CD14-positive monocyte (primary cell): ENCODE measurements around the gene HMGB1. TPM values are rescaled to one million over a fixed set of nuclear protein-coding genes. Genes with fewer than 3 reads are reported as not detected.
"Not testable (repeated sequence)": the region's sequence is repeated elsewhere in the genome, so short reads cannot be mapped to it uniquely, and the experiment has no call there.

ENCODE experiments used
- DNase-seq, 3 donors: peaks; one replicate each; pipeline ENCODE4 v3.0.0-alpha.2; 2011 to 2022
- H2AFZ ChIP-seq: 2 replicates; pipeline ENCODE4 v1.6.0; 2012; ENCODE audit warnings: mild to moderate bottlenecking, low read depth, low read length, inconsistent platforms; ENCODE audit not compliant: insufficient read depth, poor library complexity, severe bottlenecking
- H3K27ac ChIP-seq, 2 donors: 1 replicate in 1 of 2; 2 replicates in 1 of 2; pipeline ENCODE4 v1.5.1; 2012 to 2013; ENCODE audit warnings: low read length in 2 of 2, control low read depth in 1 of 2, inconsistent platforms in 1 of 2, low read depth in 1 of 2, mild to moderate bottlenecking in 1 of 2
- H3K27me3 ChIP-seq, 2 donors: one replicate each; pipeline versions ENCODE4 v1.6.0 to v1.6.1; 2011 to 2013; ENCODE audit warnings: low read length in 2 of 2; ENCODE audit not compliant: control insufficient read depth in 2 of 2, insufficient read depth in 2 of 2
- H3K36me3 ChIP-seq, 2 donors: replicated peaks in 1 of 2; 1 replicate in 1 of 2; 2 replicates in 1 of 2; pipeline versions ENCODE4 v1.5.1 to v1.6.1; 2012 to 2013; ENCODE audit warnings: low read length in 2 of 2, control low read depth in 1 of 2, inconsistent platforms in 1 of 2, mild to moderate bottlenecking in 1 of 2; ENCODE audit not compliant: insufficient read depth in 2 of 2, control insufficient read depth in 1 of 2
- H3K4me1 ChIP-seq, 2 donors: 1 replicate in 1 of 2; 2 replicates in 1 of 2; pipeline versions ENCODE4 v1.5.1 to v1.6.1; 2012 to 2013; ENCODE audit warnings: low read length in 2 of 2, control low read depth in 1 of 2, inconsistent platforms in 1 of 2, mild to moderate bottlenecking in 1 of 2, moderate library complexity in 1 of 2; ENCODE audit not compliant: insufficient read depth in 2 of 2, control insufficient read depth in 1 of 2
- H3K4me2 ChIP-seq: replicated peaks from 2 replicates; pipeline ENCODE3; 2012; ENCODE audit warnings: low read length, moderate library complexity, mild to moderate bottlenecking; ENCODE audit not compliant: poor library complexity, severe bottlenecking; ENCODE audit errors: extremely low read depth
- H3K4me3 ChIP-seq, 3 experiments: fragments of 200-600 bp in 1 of 3; sonication (generic) in 1 of 3; replicated peaks in 1 of 3; 1 replicate in 2 of 3; 2 replicates in 1 of 3; pipeline ENCODE4 v1.5.1; 2011 to 2013; ENCODE audit warnings: low read length in 3 of 3, mild to moderate bottlenecking in 3 of 3, control low read depth in 2 of 3, low read depth in 2 of 3, inconsistent platforms in 1 of 3, moderate library complexity in 1 of 3
- H3K79me2 ChIP-seq: 2 replicates; pipeline ENCODE4 v1.6.0; 2012; ENCODE audit warnings: mild to moderate bottlenecking, control low read depth, inconsistent platforms, low read length, moderate library complexity; ENCODE audit not compliant: insufficient read depth
- H3K9ac ChIP-seq: 2 replicates; pipeline ENCODE4 v1.6.0; 2017; ENCODE audit warnings: low read length, mild to moderate bottlenecking; ENCODE audit not compliant: insufficient read depth, poor library complexity, severe bottlenecking
- H3K9me3 ChIP-seq, 2 donors: replicated peaks in 1 of 2; 1 replicate in 1 of 2; 2 replicates in 1 of 2; pipeline versions ENCODE4 v1.5.1 to v1.6.1; 2012 to 2013; ENCODE audit warnings: low read length in 2 of 2, control low read depth in 1 of 2; ENCODE audit not compliant: control insufficient read depth in 1 of 2, insufficient read depth in 1 of 2
- H4K20me1 ChIP-seq: 2 replicates; pipeline ENCODE4 v1.6.0; 2012; ENCODE audit warnings: mild to moderate bottlenecking, low read length, control low read depth, moderate library complexity; ENCODE audit not compliant: insufficient read depth
- H3K27ac Mint-ChIP-seq, 7 donors: one replicate each; pipeline ENCODE4 v1.8.0; 2020; ENCODE audit warnings: mild to moderate bottlenecking in 7 of 7, mixed read lengths in 7 of 7, moderate library complexity in 6 of 7, inconsistent platforms in 2 of 7
- H3K27me3 Mint-ChIP-seq, 3 donors: one replicate each; pipeline ENCODE4 v1.8.0; 2021 to 2022; ENCODE audit warnings: low read depth in 3 of 3, mild to moderate bottlenecking in 3 of 3, mixed read lengths in 3 of 3, moderate library complexity in 3 of 3, inconsistent platforms in 1 of 3
- H3K36me3 Mint-ChIP-seq, 2 donors: one replicate each; pipeline ENCODE4 v1.8.0; 2020; ENCODE audit warnings: mixed read lengths in 2 of 2, inconsistent platforms in 1 of 2, mild to moderate bottlenecking in 1 of 2
- H3K4me1 Mint-ChIP-seq: one replicate; pipeline ENCODE4 v1.8.0; 2020; ENCODE audit warnings: mild to moderate bottlenecking, mixed read lengths
- H3K4me3 Mint-ChIP-seq, 2 donors: one replicate each; pipeline ENCODE4 v1.8.0; 2020; ENCODE audit warnings: mild to moderate bottlenecking in 2 of 2, mixed read lengths in 2 of 2, moderate library complexity in 1 of 2
- H3K9me3 Mint-ChIP-seq, 7 donors: one replicate each; pipeline ENCODE4 v1.8.0; 2020 to 2022; ENCODE audit warnings: mixed read lengths in 7 of 7, mild to moderate bottlenecking in 6 of 7, moderate library complexity in 6 of 7, inconsistent platforms in 2 of 7
- CTCF ChIP-seq: fragments of 200-600 bp; IDR thresholded peaks from one replicate; pipeline ENCODE4 v1.8.0; 2022; ENCODE audit warnings: antibody characterized with exemption, mild to moderate bottlenecking
- WGBS: methylation state at CpG from one replicate; pipeline ENCODE4 v1.1.5; 2013; ENCODE audit warnings: missing lambda C conversion rate; ENCODE audit not compliant: insufficient coverage; 5-methylcytosine and 5-hydroxymethylcytosine counted together
- intact Hi-C, 2 donors: fragments of 100-400 bp; cut with micrococcal nuclease; formaldehyde crosslinking; loops; one replicate each; pipeline versions ENCODE4 v1.15.0 to v1.15.1; 2023
- polyA plus RNA-seq, 3 donors: library from polyadenylated mRNA; depleted of rRNA in 1 of 3; unstranded in 2 of 3; stranded (reverse) in 1 of 3; fragments of 300-500 nt in 2 of 3; fragments of >200 nt in 1 of 3; fragmentation: Illumina TruSeq in 2 of 3; gene quantifications; 1 replicate in 2 of 3; 2 replicates in 1 of 3; pipeline ENCODE4 v1.2.3, GENCODE V29; 2012 to 2021

Gene HMGB1
- polyA plus RNA-seq, 3 donors = 132 to 489 (median 430) TPM

- Histone ChIP-seq H3K27ac (peak overlapping the region; percentile 91 to 92), H3K79me2 (peaks cover 39% of the 10 kb centered on the region), H4K20me1 (peaks cover 12% of the 10 kb centered on the region), H3K4me3 (peak overlapping the region; percentile 59 to 88 (median 64)), H3K36me3 (peaks cover 19 to 29% of the 10 kb centered on the region in 2 donors), H2AFZ (peak overlapping the region; percentile 75), H3K4me2 (peak overlapping the region; percentile 79), H3K9ac (peak overlapping the region; percentile 91), H3K27me3 (no peaks in the 10 kb centered on the region), H3K4me1 (peaks cover 26 to 36% of the 10 kb centered on the region in 2 donors), H3K9me3 (no peaks in the 10 kb centered on the region)
- DNase-seq = peak; percentile 24 to 51 (median 39)
- Mint-ChIP-seq H3K9me3 (no peaks in the 10 kb centered on the region), H3K27me3 (peaks cover 0 to 2% (median 0%) of the 10 kb centered on the region in 3 donors), H3K4me3 (peak overlapping the region; percentile 89 to 91), H3K27ac (peak overlapping the region; percentile 94 to 97 (median 95)), H3K4me1 (peaks cover 33% of the 10 kb centered on the region), H3K36me3 (peaks cover 16 to 22% of the 10 kb centered on the region in 2 donors)
- intact Hi-C loops = loop anchor here in 1 of 2 donors (2.0 to 10.0 kb wide), 5 partner anchors 42 to 343 kb away; partner anchors contain the start of genes KATNAL1, UBE2L5 and USPL1
- no peak for TF ChIP-seq CTCF
- WGBS = under 1% methylated on average over 32 of the region's 32 CpGs
These were observed 1.8 kb downstream of the HMGB1 start for GRCh38 chr13:30463787-30464495.

DNA sequence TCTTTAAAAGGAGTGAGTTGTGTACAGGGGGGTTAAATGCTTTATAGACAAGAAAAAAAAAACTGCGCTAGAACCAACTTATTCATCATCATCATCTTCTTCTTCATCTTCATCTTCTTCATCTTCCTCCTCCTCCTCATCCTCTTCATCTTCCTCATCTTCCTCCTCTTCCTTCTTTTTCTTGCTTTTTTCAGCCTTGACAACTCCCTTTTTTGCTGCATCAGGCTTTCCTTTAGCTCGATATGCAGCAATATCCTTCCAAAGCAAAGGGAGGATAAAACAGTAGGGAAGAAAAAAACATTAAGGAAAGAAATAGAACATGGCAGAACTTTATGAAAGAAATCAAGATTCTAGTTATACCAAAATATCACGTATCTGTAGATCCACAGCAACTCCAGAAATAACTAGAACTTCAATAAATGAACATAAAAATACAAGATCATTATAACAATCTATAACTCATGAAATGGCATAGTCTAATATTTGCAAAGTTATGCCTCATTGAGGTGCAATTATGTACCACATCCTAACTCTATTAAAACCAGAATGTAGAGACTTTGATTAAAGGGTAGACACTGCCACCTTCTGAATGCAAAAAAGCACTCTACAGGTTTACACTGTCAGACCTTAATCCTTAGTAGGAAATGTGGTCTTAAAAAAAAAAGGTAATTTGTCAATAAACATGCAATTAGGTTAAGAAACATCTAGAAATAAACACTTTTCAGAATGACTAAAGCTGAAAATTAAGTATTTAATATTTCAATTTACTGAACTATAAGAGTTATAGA lies 4.3 kb downstream of the HMGB1 start:
- H3K27me3 Mint-ChIP-seq, H4K20me1 ChIP-seq, H3K9me3 Mint-ChIP-seq, H3K4me3 ChIP-seq, H2AFZ ChIP-seq, H3K4me2 ChIP-seq, H3K4me3 Mint-ChIP-seq, H3K27ac ChIP-seq, H3K9ac ChIP-seq, H3K27me3 ChIP-seq, H3K9me3 ChIP-seq: not testable (repeated sequence)
- WGBS = no CpG with 5 or more reads among the region's 3 CpGs
- peak; percentile 44 for TF ChIP-seq CTCF
- Mint-ChIP-seq H3K27ac (peak overlapping the region in 1 of 7 donors; percentile 40), H3K36me3 (peaks cover 24 to 35% of the 10 kb centered on the region in 2 donors), H3K4me1 (peaks cover 25% of the 10 kb centered on the region)
- Histone ChIP-seq H3K79me2 (peaks cover 35% of the 10 kb centered on the region), H3K36me3 (peaks cover 23 to 35% of the 10 kb centered on the region in 2 donors), H3K4me1 (peaks cover 20 to 27% of the 10 kb centered on the region in 2 donors)
- DNase-seq = peak in 2 of 3 donors; percentile 11 to 20
- intact Hi-C loops = loop anchor here in 1 of 2 donors (5.0 to 10.0 kb wide), 3 partner anchors 39 to 157 kb away; partner anchors contain the start of genes KATNAL1 and UBE2L5
